Endothelial cell of umbilical vein (primary cell): ENCODE results near the gene PRICKLE4.

Experiments used
- CTCF ChIP-seq, 2 donors: IDR thresholded peaks; 1 replicate in 1 of 2; 2 replicates in 1 of 2; pipeline ENCODE4 v1.5.1; 2011; ENCODE audit warnings: low read length in 2 of 2, mild to moderate bottlenecking in 2 of 2, moderate library complexity in 2 of 2, control low read depth in 1 of 2, inconsistent platforms in 1 of 2, low read depth in 1 of 2; ENCODE audit not compliant: insufficient read depth in 1 of 2; ENCODE audit errors: extremely low read depth in 1 of 2
- EZH2 ChIP-seq: IDR thresholded peaks from 2 replicates; pipeline ENCODE4 v1.6.1; 2012; ENCODE audit warnings: borderline replicate concordance, low read depth, mild to moderate bottlenecking, moderate library complexity, low read length, inconsistent platforms; ENCODE audit not compliant: severe bottlenecking
- JUN ChIP-seq: IDR thresholded peaks from 2 replicates; pipeline ENCODE4 v1.6.1; 2011; ENCODE audit warnings: borderline replicate concordance, low read depth; ENCODE audit not compliant: insufficient read length, insufficient read depth
- MAX ChIP-seq: IDR thresholded peaks from 2 replicates; pipeline ENCODE4 v1.6.1; 2011; ENCODE audit not compliant: insufficient read depth, insufficient read length
- MYC ChIP-seq: IDR thresholded peaks from one replicate; pipeline ENCODE4 v1.6.1; 2011; ENCODE audit warnings: mild to moderate bottlenecking, low read depth, low read length
- POLR2A ChIP-seq: IDR thresholded peaks from 2 replicates; pipeline ENCODE4 v1.6.1; 2012; ENCODE audit warnings: low read depth, mild to moderate bottlenecking, control low read depth, low read length
- POLR2AphosphoS5 ChIP-seq: IDR thresholded peaks from 2 replicates; pipeline ENCODE4 v1.6.1; 2012; ENCODE audit warnings: low read depth, mild to moderate bottlenecking, control low read depth, low read length, moderate library complexity; ENCODE audit not compliant: insufficient read depth

- TF ChIP-seq POLR2A (no peak), CTCF (IDR thresholded peaks at IDR 0.05; ENCODE audit: extremely low read depth in 1 of 2, insufficient read depth in 1 of 2, low read depth in 1 of 2, low read length in 2 of 2) (no peak), POLR2AphosphoS5 (no peak), MAX (no peak), EZH2 (no peak), MYC (no peak), JUN (no peak)
Measured at GRCh38 chr6:41732149-41732548, 48.4 kb upstream of the PRICKLE4 start.
